GM19193 (cell line): Measurements from ENCODE around the gene MRPS11.

Experiments used
- POLR2A ChIP-seq: IDR thresholded peaks from 4 replicates; pipeline ENCODE4 v1.6.1; 2011; ENCODE audit not compliant: insufficient read depth, insufficient read length; ENCODE audit errors: extremely low read depth

MRPS11 gene

GRCh38 chr15:88509964-88510363 lies 42.5 kb downstream of the MRPS11 start:
- no peak for TF ChIP-seq POLR2A

GRCh38 chr15:88511161-88511560 lies 43.7 kb downstream of the MRPS11 start:
- TF ChIP-seq POLR2A, result no peak

GRCh38 chr15:88512078-88512477 lies 44.6 kb downstream of the MRPS11 start:
- TF ChIP-seq POLR2A, result no peak

GRCh38 chr15:88512601-88513000 lies 45.1 kb downstream of the MRPS11 start:
- no peak for TF ChIP-seq POLR2A

GRCh38 chr15:88513195-88513594 lies 45.7 kb downstream of the MRPS11 start:
- TF ChIP-seq POLR2A, result no peak

GRCh38 chr15:88518903-88519302 lies 51.4 kb downstream of the MRPS11 start:
- TF ChIP-seq POLR2A, result no peak

- no peak for TF ChIP-seq POLR2A
These were observed 57.9 kb downstream of the MRPS11 start for GRCh38 chr15:88525418-88525817.

GRCh38 chr15:88526247-88526879 lies 58.9 kb downstream of the MRPS11 start:
- TF ChIP-seq POLR2A, result no peak

GRCh38 chr15:88529021-88529630 lies 61.6 kb downstream of the MRPS11 start:
- no peak for TF ChIP-seq POLR2A
